H9 (cell line): Measurements from ENCODE around the gene SLC2A10. TPM values are rescaled to one million over a fixed set of nuclear protein-coding genes. Genes with fewer than 3 reads are reported as not detected.

Source experiments
- DNase-seq: peaks from one replicate; pipeline ENCODE4 v3.0.0-alpha.2; 2017
- H2AFZ ChIP-seq: one replicate; pipeline ENCODE4 v1.6.1; 2013; ENCODE audit warnings: mild to moderate bottlenecking, low read length, control low read depth, moderate library complexity
- H2AK5ac ChIP-seq: 2 replicates; pipeline ENCODE4 v1.6.1; 2013; ENCODE audit warnings: low read length, control low read depth, mixed read lengths; ENCODE audit not compliant: insufficient read length
- H2BK120ac ChIP-seq: one replicate; pipeline ENCODE4 v1.6.1; 2013; ENCODE audit warnings: low read depth, mild to moderate bottlenecking, low read length, control low read depth, inconsistent platforms; ENCODE audit not compliant: poor library complexity, severe bottlenecking
- H2BK12ac ChIP-seq: 2 replicates; pipeline ENCODE4 v1.6.1; 2013; ENCODE audit warnings: low read length, control low read depth, mixed read lengths, low read depth; ENCODE audit not compliant: insufficient read length
- H2BK15ac ChIP-seq: 2 replicates; pipeline ENCODE4 v1.6.1; 2013; ENCODE audit warnings: low read depth, low read length, control low read depth
- H2BK20ac ChIP-seq: one replicate; pipeline ENCODE4 v1.6.1; 2013; ENCODE audit warnings: low read depth, mild to moderate bottlenecking, low read length, control low read depth, inconsistent platforms; ENCODE audit not compliant: poor library complexity, severe bottlenecking
- H2BK5ac ChIP-seq: 2 replicates; pipeline ENCODE4 v1.6.1; 2013; ENCODE audit warnings: low read length, control low read depth, mixed read lengths; ENCODE audit not compliant: insufficient read length
- H3K14ac ChIP-seq: 2 replicates; pipeline ENCODE4 v1.6.1; 2013; ENCODE audit warnings: low read length, control low read depth; ENCODE audit not compliant: insufficient read depth
- H3K18ac ChIP-seq: 2 replicates; pipeline ENCODE4 v1.6.1; 2013; ENCODE audit warnings: low read depth, mild to moderate bottlenecking, mixed read lengths, low read length, control low read depth; ENCODE audit not compliant: insufficient read length
- H3K23ac ChIP-seq: 2 replicates; pipeline ENCODE4 v1.6.1; 2013; ENCODE audit warnings: low read length, control low read depth, mixed read lengths, low read depth; ENCODE audit not compliant: insufficient read length
- H3K23me2 ChIP-seq: 2 replicates; pipeline ENCODE4 v1.6.1; 2013; ENCODE audit warnings: low read depth, mild to moderate bottlenecking, mixed read lengths, low read length, control low read depth; ENCODE audit not compliant: insufficient read length, poor library complexity, severe bottlenecking
- H3K27ac ChIP-seq: 2 replicates; pipeline ENCODE4 v1.5.1; 2013; ENCODE audit warnings: low read length, control low read depth, mixed read lengths, low read depth; ENCODE audit not compliant: insufficient read length
- H3K27me3 ChIP-seq: 2 replicates; pipeline ENCODE4 v1.6.1; 2013; ENCODE audit warnings: low read length, control low read depth, inconsistent platforms; ENCODE audit not compliant: insufficient read depth
- H3K4ac ChIP-seq: 2 replicates; pipeline ENCODE4 v1.6.1; 2013; ENCODE audit warnings: low read depth, mild to moderate bottlenecking, control low read depth, inconsistent platforms, low read length, moderate library complexity
- H3K4me1 ChIP-seq: 2 replicates; pipeline ENCODE4 v1.6.1; 2013; ENCODE audit warnings: low read length, control low read depth, inconsistent platforms; ENCODE audit not compliant: insufficient read depth
- H3K4me2 ChIP-seq: 2 replicates; pipeline ENCODE4 v1.6.1; 2013; ENCODE audit warnings: low read length, control low read depth, mixed read lengths; ENCODE audit not compliant: insufficient read length, insufficient read depth
- H3K56ac ChIP-seq: 2 replicates; pipeline ENCODE4 v1.6.1; 2013; ENCODE audit warnings: low read depth, mild to moderate bottlenecking, mixed read lengths, low read length, control low read depth; ENCODE audit not compliant: insufficient read length
- H3K79me1 ChIP-seq: 2 replicates; pipeline ENCODE4 v1.6.1; 2013; ENCODE audit warnings: low read depth, mild to moderate bottlenecking, moderate library complexity, low read length, control low read depth, inconsistent platforms; ENCODE audit not compliant: insufficient read depth, poor library complexity, severe bottlenecking
- H3K79me2 ChIP-seq: 2 replicates; pipeline ENCODE4 v1.6.1; 2013; ENCODE audit warnings: low read length, control low read depth, inconsistent platforms; ENCODE audit not compliant: insufficient read depth
- H3K9ac ChIP-seq: 2 replicates; pipeline ENCODE4 v1.6.1; 2013; ENCODE audit warnings: low read length, control low read depth, mixed read lengths; ENCODE audit not compliant: insufficient read length; ENCODE audit errors: extremely low read depth
- H3K9me3 ChIP-seq: one replicate; pipeline ENCODE4 v1.6.1; 2013; ENCODE audit warnings: low read depth, low read length, inconsistent platforms; ENCODE audit not compliant: control insufficient read depth
- H3T11ph ChIP-seq: one replicate; pipeline ENCODE4 v1.6.1; 2013; ENCODE audit warnings: mild to moderate bottlenecking, low read length, control low read depth, inconsistent platforms
- H4K20me1 ChIP-seq: one replicate; pipeline ENCODE4 v1.6.1; 2013; ENCODE audit not compliant: control insufficient read depth, insufficient read length, insufficient read depth
- H4K5ac ChIP-seq: 2 replicates; pipeline ENCODE4 v1.6.1; 2013; ENCODE audit warnings: low read depth, mild to moderate bottlenecking, mixed read lengths, low read length, control low read depth; ENCODE audit not compliant: insufficient read length
- H4K8ac ChIP-seq: replicated peaks from 2 replicates; pipeline ENCODE4 v1.6.1; 2013; ENCODE audit warnings: low read length, control low read depth, mixed read lengths, low read depth; ENCODE audit not compliant: insufficient read length
- H4K91ac ChIP-seq: 2 replicates; pipeline ENCODE4 v1.6.1; 2013; ENCODE audit warnings: low read depth, mild to moderate bottlenecking, moderate library complexity, mixed read lengths, low read length, control low read depth; ENCODE audit not compliant: insufficient read length
- H3K27ac Mint-ChIP-seq, 3 experiments: 2 replicates in 2 of 3; 3 replicates in 1 of 3; pipeline ENCODE4 v1.8.0; 2020 to 2021; ENCODE audit warnings: mixed read lengths in 3 of 3, mild to moderate bottlenecking in 1 of 3, moderate library complexity in 1 of 3
- H3K27me3 Mint-ChIP-seq: 2 replicates; pipeline ENCODE4 v1.8.0; 2021; ENCODE audit warnings: low read depth, mild to moderate bottlenecking, moderate library complexity, mixed read lengths
- H3K36me3 Mint-ChIP-seq, 3 experiments: 2 replicates in 2 of 3; 3 replicates in 1 of 3; pipeline ENCODE4 v1.8.0; 2020 to 2021; ENCODE audit warnings: low read depth in 3 of 3, mixed read lengths in 3 of 3; ENCODE audit not compliant: insufficient read depth in 1 of 3
- H3K4me1 Mint-ChIP-seq, 2 experiments: 2 replicates each; pipeline ENCODE4 v1.8.0; 2020; ENCODE audit warnings: mixed read lengths in 2 of 2
- H3K4me3 Mint-ChIP-seq, 2 experiments: 2 replicates in 1 of 2; 3 replicates in 1 of 2; pipeline ENCODE4 v1.8.0; 2020 to 2021; ENCODE audit warnings: mild to moderate bottlenecking in 2 of 2, mixed read lengths in 2 of 2, moderate library complexity in 1 of 2
- H3K9me3 Mint-ChIP-seq, 2 experiments: 2 replicates in 1 of 2; 3 replicates in 1 of 2; pipeline ENCODE4 v1.8.0; 2020; ENCODE audit warnings: mild to moderate bottlenecking in 2 of 2, mixed read lengths in 2 of 2, moderate library complexity in 1 of 2
- WGBS: extraction: QIAGEN DNeasy Blood & Tissue Kit; methylation state at CpG from one replicate; pipeline ENCODE4 v1.1.7; 2013; ENCODE audit warnings: missing lambda C conversion rate, low lambda C conversion rate, mixed read lengths; ENCODE audit not compliant: insufficient read length; ENCODE audit errors: extremely low coverage; 5-methylcytosine and 5-hydroxymethylcytosine counted together
- total RNA-seq: library from RNA; stranded (reverse); gene quantifications from 2 replicates; pipeline ENCODE4 v1.2.1, GENCODE V29; 2021
- TF ChIP-seq, protein P1 (sequence below): fragments of 200-600 bp; sonication (generic); conservative IDR thresholded peaks from 3 replicates; pipeline ENCODE4 v1.8.0; 2021; ENCODE audit warnings: antibody characterized with exemption, mild to moderate bottlenecking

The SLC2A10 gene
- total RNA-seq, 1 experiment from 2014 or later = 8.2 TPM

DNA sequence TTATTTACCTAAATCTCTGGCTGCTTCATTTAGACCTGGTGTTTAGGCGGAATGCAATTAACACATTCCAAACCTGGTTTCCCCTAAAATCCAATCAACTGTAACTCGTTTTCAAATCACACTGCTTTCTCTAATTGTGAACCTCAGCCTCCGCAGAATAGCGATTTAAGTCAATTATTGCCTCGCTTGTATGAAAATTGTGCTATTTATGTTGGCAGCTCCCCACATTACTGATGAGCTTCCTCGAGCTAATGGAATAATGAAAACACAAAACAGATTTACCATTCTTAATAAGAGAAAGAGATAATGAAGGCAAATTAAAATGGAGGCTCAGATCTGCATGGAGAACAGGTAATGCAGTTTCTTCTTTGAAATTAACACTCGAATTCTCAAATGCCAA is 67.9 kb downstream of the SLC2A10 start:
- Mint-ChIP-seq H3K36me3 (no peaks in the 10 kb centered on the region; a peak in 2 of 7 replicates), H3K9me3 (no peaks in the 10 kb centered on the region), H3K27ac (no peak overlapping the region), H3K4me1 (peaks cover 13 to 15% of the 10 kb centered on the region in 2 experiments), H3K27me3 (peaks cover 1% of the 10 kb centered on the region; the same call in 1 of the 2 replicates), H3K4me3 (no peak overlapping the region)
- H3K79me1 ChIP-seq = no peaks in the 10 kb centered on the region
- H3K4ac ChIP-seq = no peak overlapping the region
- no peak overlapping the region for H4K5ac ChIP-seq
- H3K79me2 ChIP-seq = no peaks in the 10 kb centered on the region
- H3K27ac ChIP-seq = no peak overlapping the region
- H2AK5ac ChIP-seq = no peak overlapping the region
- no peak overlapping the region for H4K91ac ChIP-seq
- no peaks in the 10 kb centered on the region for H3K23me2 ChIP-seq
- TF ChIP-seq, protein P1, sequence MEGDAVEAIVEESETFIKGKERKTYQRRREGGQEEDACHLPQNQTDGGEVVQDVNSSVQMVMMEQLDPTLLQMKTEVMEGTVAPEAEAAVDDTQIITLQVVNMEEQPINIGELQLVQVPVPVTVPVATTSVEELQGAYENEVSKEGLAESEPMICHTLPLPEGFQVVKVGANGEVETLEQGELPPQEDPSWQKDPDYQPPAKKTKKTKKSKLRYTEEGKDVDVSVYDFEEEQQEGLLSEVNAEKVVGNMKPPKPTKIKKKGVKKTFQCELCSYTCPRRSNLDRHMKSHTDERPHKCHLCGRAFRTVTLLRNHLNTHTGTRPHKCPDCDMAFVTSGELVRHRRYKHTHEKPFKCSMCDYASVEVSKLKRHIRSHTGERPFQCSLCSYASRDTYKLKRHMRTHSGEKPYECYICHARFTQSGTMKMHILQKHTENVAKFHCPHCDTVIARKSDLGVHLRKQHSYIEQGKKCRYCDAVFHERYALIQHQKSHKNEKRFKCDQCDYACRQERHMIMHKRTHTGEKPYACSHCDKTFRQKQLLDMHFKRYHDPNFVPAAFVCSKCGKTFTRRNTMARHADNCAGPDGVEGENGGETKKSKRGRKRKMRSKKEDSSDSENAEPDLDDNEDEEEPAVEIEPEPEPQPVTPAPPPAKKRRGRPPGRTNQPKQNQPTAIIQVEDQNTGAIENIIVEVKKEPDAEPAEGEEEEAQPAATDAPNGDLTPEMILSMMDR = no peak
- H3K9ac ChIP-seq = no peak overlapping the region
- H3K14ac ChIP-seq = no peak overlapping the region
- no peaks in the 10 kb centered on the region for H3K27me3 ChIP-seq
- H2BK20ac ChIP-seq = no peak overlapping the region
- no peak for DNase-seq
- H3K4me2 ChIP-seq = no peak overlapping the region
- H4K20me1 ChIP-seq = no peaks in the 10 kb centered on the region
- no peak overlapping the region for H3T11ph ChIP-seq
- no peaks in the 10 kb centered on the region for H3K9me3 ChIP-seq
- H3K23ac ChIP-seq = no peak overlapping the region
- no peak overlapping the region for H3K56ac ChIP-seq
- H2BK120ac ChIP-seq = no peak overlapping the region
- H2AFZ ChIP-seq = no peak overlapping the region
- no peak overlapping the region for H3K18ac ChIP-seq
- no peak overlapping the region for H2BK12ac ChIP-seq
- H2BK15ac ChIP-seq = no peak overlapping the region
- H4K8ac ChIP-seq = no peak overlapping the region
- WGBS = no CpG with 5 or more reads among the region's 7 CpGs
- H2BK5ac ChIP-seq = no peak overlapping the region
- no peaks in the 10 kb centered on the region for H3K4me1 ChIP-seq
